SU-DHL-6 (cell line): ENCODE data around the gene TTLL9.

Experiments used
- H2AFZ ChIP-seq: fragments of 200-600 bp; sonication (generic); 2 replicates; pipeline ENCODE4 v1.6.1; 2014; ENCODE audit warnings: low read depth, mild to moderate bottlenecking, moderate library complexity, mixed read lengths, antibody characterized with exemption, low read length; ENCODE audit not compliant: severe bottlenecking
- H3F3A ChIP-seq: fragments of 200-600 bp; shearing (Covaris generic); 2 replicates; pipeline ENCODE4 v1.6.0; 2016; ENCODE audit warnings: antibody characterized with exemption, mild to moderate bottlenecking; ENCODE audit not compliant: insufficient read depth
- H3K27ac ChIP-seq: fragments of 200-600 bp; sonication (generic); 2 replicates; pipeline ENCODE4 v1.5.1; 2016; ENCODE audit warnings: low read depth, mild to moderate bottlenecking, low read length, moderate library complexity, mixed read lengths
- H3K27me3 ChIP-seq: fragments of 200-600 bp; sonication (generic), shearing (Covaris generic); 2 replicates; pipeline ENCODE4 v1.6.0; 2014; ENCODE audit warnings: mild to moderate bottlenecking, low read length
- H3K36me3 ChIP-seq: fragments of 200-600 bp; sonication (generic); 2 replicates; pipeline ENCODE4 v1.6.1; 2014; ENCODE audit warnings: mild to moderate bottlenecking, low read length, mixed read lengths
- H3K4me2 ChIP-seq: fragments of 300-600, 200-600 bp; shearing (Covaris generic), sonication (generic); 2 replicates; pipeline ENCODE4 v1.6.0; 2014; ENCODE audit warnings: low read length, low read depth, mild to moderate bottlenecking; ENCODE audit not compliant: poor library complexity, severe bottlenecking
- H3K4me3 ChIP-seq: fragments of 200-600 bp; sonication (generic); 2 replicates; pipeline ENCODE4 v1.5.1; 2014; ENCODE audit warnings: antibody characterized with exemption, low read length, mild to moderate bottlenecking, mixed read lengths; ENCODE audit not compliant: insufficient read depth, poor library complexity, severe bottlenecking
- H3K79me2 ChIP-seq: fragments of 200-600 bp; sonication (generic); 2 replicates; pipeline ENCODE4 v1.6.1; 2014; ENCODE audit warnings: mild to moderate bottlenecking, low read length, moderate library complexity; ENCODE audit not compliant: insufficient read depth
- H3K9ac ChIP-seq: fragments of 200-600 bp; sonication (generic); 2 replicates; pipeline ENCODE4 v1.7.0; 2014; ENCODE audit warnings: mild to moderate bottlenecking, low read length
- H3K9me2 ChIP-seq: fragments of 200-600 bp; sonication (generic); replicated peaks from 2 replicates; pipeline ENCODE4 v1.6.1; 2014; ENCODE audit warnings: low read length; ENCODE audit not compliant: insufficient read depth
- H3K9me3 ChIP-seq: fragments of 200-600 bp; sonication (generic); 2 replicates; pipeline ENCODE4 v1.6.1; 2014; ENCODE audit warnings: low read length, mixed read lengths; ENCODE audit not compliant: insufficient read depth
- H4K20me1 ChIP-seq: fragments of 200-600 bp; sonication (generic); 2 replicates; pipeline ENCODE4 v1.6.1; 2014; ENCODE audit warnings: low read depth, mild to moderate bottlenecking, antibody characterized with exemption, low read length, moderate library complexity, mixed read lengths
- CTCF ChIP-seq: fragments of 200-600 bp; sonication (generic); IDR thresholded peaks from one replicate; pipeline ENCODE4 v1.5.1; 2017; ENCODE audit warnings: antibody characterized with exemption, mild to moderate bottlenecking, low read length, moderate library complexity; ENCODE audit not compliant: insufficient read depth, poor library complexity, severe bottlenecking
- EZH2phosphoT487 ChIP-seq: fragments of 200-600 bp; sonication (generic), shearing (Covaris generic); conservative IDR thresholded peaks from 2 replicates; pipeline ENCODE4 v1.6.1; 2018; ENCODE audit warnings: mild to moderate bottlenecking, antibody characterized with exemption, low read length, moderate library complexity, mixed read lengths

TTLL9 gene

DNA sequence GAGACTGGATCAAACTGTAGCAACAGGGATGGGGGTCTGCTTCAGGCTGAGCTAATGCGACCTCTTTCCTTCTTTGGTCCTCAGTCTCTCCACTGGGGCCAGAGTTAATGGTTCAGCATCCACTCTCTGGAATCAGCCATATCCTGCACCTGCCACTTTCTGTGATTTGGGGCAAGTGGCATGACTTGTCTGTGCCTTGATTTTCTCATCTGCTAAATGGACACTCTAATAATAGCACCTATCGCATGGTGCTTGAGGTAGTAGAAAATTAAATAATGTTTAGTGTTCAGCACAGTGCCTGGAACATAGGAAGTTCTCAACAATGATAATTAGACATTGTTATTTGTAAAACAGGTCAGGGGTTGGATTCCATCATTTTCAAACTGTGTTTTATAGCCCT, 103.9 kb downstream of the TTLL9 start:
- H4K20me1 ChIP-seq, result no peaks in the 10 kb centered on the region; the same call in 1 of the 2 replicates
- H3F3A ChIP-seq, result no peaks in the 10 kb centered on the region
- no peak overlapping the region for H3K27ac ChIP-seq
- no peaks in the 10 kb centered on the region for H3K9me3 ChIP-seq
- no peak for TF ChIP-seq EZH2phosphoT487
- TF ChIP-seq CTCF, result no peak
- H3K9me2 ChIP-seq, result no peaks in the 10 kb centered on the region
- no peak overlapping the region for H3K4me3 ChIP-seq
- H3K36me3 ChIP-seq, result no peaks in the 10 kb centered on the region
- H2AFZ ChIP-seq, result no peak overlapping the region
- H3K27me3 ChIP-seq, result no peaks in the 10 kb centered on the region
- no peaks in the 10 kb centered on the region for H3K79me2 ChIP-seq
- H3K4me2 ChIP-seq, result no peak overlapping the region
- H3K9ac ChIP-seq, result no peak overlapping the region

DNA sequence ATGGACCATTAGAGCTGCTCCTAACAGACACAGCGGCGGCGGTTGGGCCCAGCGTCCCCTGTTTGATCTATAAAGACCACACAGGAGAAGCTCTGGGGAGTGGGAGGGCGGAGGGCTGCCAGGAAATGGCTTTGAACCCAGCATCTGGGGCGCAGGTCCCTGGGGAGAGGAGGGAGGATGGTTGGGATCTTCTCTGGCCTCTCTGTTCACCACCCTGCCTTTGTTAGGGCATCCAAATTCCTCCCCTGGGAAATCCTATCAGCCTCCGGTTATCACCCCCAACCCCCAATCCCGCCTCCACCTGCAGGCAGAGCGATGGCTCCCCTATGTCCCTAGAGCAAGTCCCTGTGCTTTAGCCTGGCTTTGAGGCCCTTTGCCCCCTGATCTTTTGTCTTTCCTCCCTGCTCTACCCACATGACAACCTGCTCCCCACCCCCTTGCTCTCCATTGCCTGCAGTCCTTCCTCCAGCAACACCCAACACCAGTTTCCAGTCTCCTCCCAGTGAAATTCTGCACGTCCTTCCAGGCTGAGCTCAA, 104.6 kb downstream of the TTLL9 start:
- no peaks in the 10 kb centered on the region for H3F3A ChIP-seq
- TF ChIP-seq EZH2phosphoT487 (no peak), CTCF (no peak)
- no peak overlapping the region for H3K4me3 ChIP-seq
- no peaks in the 10 kb centered on the region for H3K36me3 ChIP-seq
- no peaks in the 10 kb centered on the region; the same call in 1 of the 2 replicates for H4K20me1 ChIP-seq
- H3K4me2 ChIP-seq, result no peak overlapping the region
- H3K9me2 ChIP-seq, result no peaks in the 10 kb centered on the region
- no peak overlapping the region for H2AFZ ChIP-seq
- H3K27ac ChIP-seq, result no peak overlapping the region
- no peaks in the 10 kb centered on the region for H3K9me3 ChIP-seq
- no peaks in the 10 kb centered on the region for H3K27me3 ChIP-seq
- no peak overlapping the region for H3K9ac ChIP-seq
- no peaks in the 10 kb centered on the region for H3K79me2 ChIP-seq

DNA sequence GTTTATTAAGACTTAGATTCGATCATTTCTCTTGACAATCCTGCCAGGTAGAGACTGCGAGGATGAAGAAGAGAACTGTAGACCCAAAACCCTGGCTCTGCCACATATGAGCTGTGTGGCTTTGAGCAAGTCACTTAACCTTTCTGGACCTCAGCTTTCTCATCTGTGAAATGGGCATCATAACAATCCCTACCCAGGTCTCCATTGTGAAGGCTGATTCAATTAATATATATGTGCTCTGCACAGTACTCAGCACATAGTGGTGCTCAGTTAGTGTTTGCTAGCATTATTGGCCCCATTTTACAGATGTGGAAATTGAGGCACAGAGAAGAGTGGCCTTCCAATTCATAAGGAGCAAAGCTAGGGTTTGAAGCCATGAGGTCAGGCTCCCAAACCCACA, 105.4 kb downstream of the TTLL9 start:
- Histone ChIP-seq H3K9ac (no peak overlapping the region), H3K36me3 (no peaks in the 10 kb centered on the region), H2AFZ (no peak overlapping the region), H3K4me3 (no peak overlapping the region), H3K9me2 (no peaks in the 10 kb centered on the region), H3K27me3 (no peaks in the 10 kb centered on the region), H3F3A (no peaks in the 10 kb centered on the region), H4K20me1 (no peaks in the 10 kb centered on the region; the same call in 1 of the 2 replicates), H3K27ac (no peak overlapping the region), H3K4me2 (no peak overlapping the region), H3K9me3 (no peaks in the 10 kb centered on the region), H3K79me2 (no peaks in the 10 kb centered on the region)
- no peak for TF ChIP-seq EZH2phosphoT487
- no peak for TF ChIP-seq CTCF
